Muscle layer of colon (tissue), 2 donors: ENCODE measurements around the gene YPEL3.

Experiments used
- H3K27ac ChIP-seq: one replicate; pipeline ENCODE4 v1.7.0; 2013; ENCODE audit warnings: low read depth, mild to moderate bottlenecking, low read length, moderate library complexity
- H3K27me3 ChIP-seq, 2 donors: one replicate each; pipeline ENCODE4 v1.7.0; 2013; ENCODE audit warnings: low read length in 2 of 2, mild to moderate bottlenecking in 2 of 2; ENCODE audit not compliant: insufficient read depth in 2 of 2, control insufficient read depth in 1 of 2
- H3K36me3 ChIP-seq: one replicate; pipeline ENCODE4 v1.7.0; 2013; ENCODE audit warnings: mild to moderate bottlenecking, low read length; ENCODE audit not compliant: insufficient read depth
- H3K4me1 ChIP-seq: one replicate; pipeline ENCODE4 v1.7.0; 2013; ENCODE audit warnings: mild to moderate bottlenecking, low read length; ENCODE audit not compliant: insufficient read depth
- H3K4me3 ChIP-seq, 2 donors: one replicate each; pipeline ENCODE4 v1.7.0; 2013; ENCODE audit warnings: low read length in 2 of 2, low read depth in 1 of 2, mild to moderate bottlenecking in 1 of 2, moderate library complexity in 1 of 2
- H3K9ac ChIP-seq: one replicate; pipeline ENCODE4 v1.7.0; 2013; ENCODE audit warnings: low read length
- H3K9me3 ChIP-seq: one replicate; pipeline ENCODE4 v1.7.0; 2013; ENCODE audit warnings: mild to moderate bottlenecking, low read length
- donor health status: abdominal sarcoma.
- donor health status: Adenocarcinoma of cecum.

YPEL3 gene

DNA sequence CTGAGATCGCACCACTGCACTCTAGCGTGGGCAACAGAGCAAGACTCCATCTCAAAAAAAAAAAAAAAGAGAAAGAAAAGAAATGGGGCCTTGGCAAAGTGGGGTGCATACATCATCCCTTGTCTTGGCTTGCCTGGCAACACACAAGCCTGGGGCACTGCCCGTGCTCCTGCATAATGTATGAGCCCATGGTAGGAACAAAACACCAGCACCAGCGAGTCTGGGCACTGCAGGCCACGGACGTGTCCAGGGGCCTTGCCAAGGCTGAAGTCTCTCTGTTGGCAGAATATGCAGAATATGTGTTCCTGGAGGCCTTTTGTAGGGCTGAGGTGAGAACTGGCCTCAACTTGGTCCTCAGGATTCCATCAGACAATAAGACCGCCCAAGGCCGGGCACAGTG is 46.1 kb downstream of the YPEL3 start:
- no peak overlapping the region for H3K27ac ChIP-seq
- no peaks in the 10 kb centered on the region for H3K36me3 ChIP-seq

DNA sequence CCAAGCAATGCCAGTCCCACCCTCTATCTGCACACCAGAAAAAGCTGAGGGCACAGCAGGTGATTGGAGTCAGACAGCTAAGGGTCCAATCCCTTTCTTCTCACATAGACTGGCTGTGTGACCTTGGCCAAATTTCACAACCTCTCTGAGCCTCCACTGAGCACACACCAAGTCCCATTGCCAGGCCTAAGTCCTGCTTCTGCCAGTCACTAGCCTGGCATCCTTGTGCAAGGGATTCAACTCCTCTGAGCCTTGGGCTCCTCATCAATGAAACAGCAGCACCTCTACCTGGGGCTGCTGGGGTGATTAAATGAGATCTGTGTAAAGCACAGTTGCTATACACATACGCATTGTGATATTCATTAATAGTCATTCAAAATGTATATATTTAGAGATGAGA is 49.4 kb downstream of the YPEL3 start:
- no peak overlapping the region for H3K4me3 ChIP-seq
- no peaks in the 10 kb centered on the region for H3K9me3 ChIP-seq
- no peak overlapping the region for H3K9ac ChIP-seq
- no peak overlapping the region for H3K27ac ChIP-seq
- H3K27me3 ChIP-seq = no peaks in the 10 kb centered on the region
- H3K4me1 ChIP-seq = no peaks in the 10 kb centered on the region
- no peaks in the 10 kb centered on the region for H3K36me3 ChIP-seq

More for the DNA sequence above, 46.1 kb downstream of the YPEL3 start:
- Histone ChIP-seq H3K9ac (no peak overlapping the region), H3K4me1 (peaks cover 7% of the 10 kb centered on the region), H3K4me3 (no peak overlapping the region), H3K9me3 (no peaks in the 10 kb centered on the region), H3K27me3 (no peaks in the 10 kb centered on the region)

DNA sequence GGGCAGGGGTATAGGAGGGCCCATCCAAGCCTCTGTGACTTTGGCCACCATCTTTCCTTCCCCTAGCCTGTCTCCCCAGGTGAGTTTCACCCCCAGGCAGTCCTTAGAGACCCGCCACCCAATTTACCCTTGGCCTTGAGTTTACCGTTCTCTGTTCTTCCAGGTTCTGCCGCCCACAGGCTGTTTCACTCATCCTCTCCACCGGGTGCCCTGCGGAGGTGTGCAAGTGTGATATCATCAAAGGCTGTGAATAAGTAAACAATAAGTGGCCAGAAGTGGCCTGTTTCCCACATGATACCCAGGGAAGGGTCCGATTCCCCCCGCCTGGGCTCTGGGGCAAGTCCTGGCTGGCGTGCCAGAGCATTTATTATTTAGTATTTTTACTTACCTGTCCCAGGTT is 49.8 kb downstream of the YPEL3 start:
- H3K27me3 ChIP-seq = no peaks in the 10 kb centered on the region
- no peaks in the 10 kb centered on the region for H3K36me3 ChIP-seq
- H3K27ac ChIP-seq = no peak overlapping the region
- no peaks in the 10 kb centered on the region for H3K9me3 ChIP-seq
- H3K4me3 ChIP-seq = no peak overlapping the region
- H3K4me1 ChIP-seq = no peaks in the 10 kb centered on the region
- H3K9ac ChIP-seq = no peak overlapping the region
